Suppressor macrophage treated with lipopolysaccharide for 4 hours (primary cell): ENCODE data around the gene CD4.
A peak's percentile ranks its signal among the peaks of the same experiment; 100 is the strongest.

Experiments
- DNase-seq: peaks from one replicate; pipeline ENCODE4 v3.0.0-alpha.2; 2020

CD4 gene

DNA sequence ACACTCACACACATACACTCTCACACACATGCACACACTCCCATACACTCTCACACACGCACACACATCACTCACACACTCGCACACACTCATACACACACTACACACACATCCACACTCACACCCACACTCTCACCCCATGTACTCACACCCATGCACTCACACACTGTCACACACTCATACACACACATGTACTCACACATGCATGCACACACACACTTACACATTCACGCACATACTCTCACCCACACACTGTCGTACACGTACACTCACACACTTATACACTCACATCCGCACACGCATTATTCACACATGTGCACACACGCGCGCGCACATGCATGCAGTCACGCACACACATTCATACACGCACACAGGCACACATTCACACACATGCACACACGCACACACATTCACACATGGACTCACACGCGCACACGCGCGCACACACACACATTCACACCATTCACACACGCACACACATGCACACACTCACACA is 28.4 kb downstream of the CD4 start:
- DNase-seq, result no peak

DNA sequence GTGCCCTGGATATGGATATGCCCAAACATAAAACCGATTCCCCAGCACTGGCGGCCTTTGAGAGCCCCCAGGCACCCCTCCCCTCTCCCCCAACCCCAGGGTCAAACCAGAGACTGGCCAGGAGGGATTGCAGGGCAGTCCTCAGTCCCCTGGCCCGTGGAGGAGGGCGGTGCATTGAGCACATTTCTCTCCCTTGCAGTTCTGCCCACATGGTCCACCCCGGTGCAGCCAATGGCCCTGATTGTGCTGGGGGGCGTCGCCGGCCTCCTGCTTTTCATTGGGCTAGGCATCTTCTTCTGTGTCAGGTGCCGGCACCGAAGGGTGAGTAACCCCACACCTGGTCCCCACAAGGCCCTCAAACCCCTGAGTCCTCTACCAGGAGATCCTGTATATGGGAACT is 28.9 kb downstream of the CD4 start:
- no peak for DNase-seq

DNA sequence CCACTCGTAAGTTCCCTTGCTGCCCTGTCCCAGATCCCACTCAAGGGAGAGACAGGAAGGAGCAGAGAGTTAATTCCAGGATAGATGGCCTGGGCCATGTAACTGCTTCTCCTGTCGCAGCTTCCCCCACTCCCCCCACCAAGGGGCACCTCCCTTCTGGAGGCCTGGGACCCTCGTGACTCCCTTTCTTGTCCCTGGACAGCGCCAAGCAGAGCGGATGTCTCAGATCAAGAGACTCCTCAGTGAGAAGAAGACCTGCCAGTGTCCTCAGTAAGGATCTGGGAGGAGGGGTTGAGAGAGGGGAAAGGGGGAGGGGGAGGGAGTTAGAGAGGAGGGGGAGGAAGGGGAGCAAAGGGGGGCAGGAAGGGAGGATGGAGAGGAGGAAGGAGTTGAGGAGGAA is 29.3 kb downstream of the CD4 start:
- no peak for DNase-seq

DNA sequence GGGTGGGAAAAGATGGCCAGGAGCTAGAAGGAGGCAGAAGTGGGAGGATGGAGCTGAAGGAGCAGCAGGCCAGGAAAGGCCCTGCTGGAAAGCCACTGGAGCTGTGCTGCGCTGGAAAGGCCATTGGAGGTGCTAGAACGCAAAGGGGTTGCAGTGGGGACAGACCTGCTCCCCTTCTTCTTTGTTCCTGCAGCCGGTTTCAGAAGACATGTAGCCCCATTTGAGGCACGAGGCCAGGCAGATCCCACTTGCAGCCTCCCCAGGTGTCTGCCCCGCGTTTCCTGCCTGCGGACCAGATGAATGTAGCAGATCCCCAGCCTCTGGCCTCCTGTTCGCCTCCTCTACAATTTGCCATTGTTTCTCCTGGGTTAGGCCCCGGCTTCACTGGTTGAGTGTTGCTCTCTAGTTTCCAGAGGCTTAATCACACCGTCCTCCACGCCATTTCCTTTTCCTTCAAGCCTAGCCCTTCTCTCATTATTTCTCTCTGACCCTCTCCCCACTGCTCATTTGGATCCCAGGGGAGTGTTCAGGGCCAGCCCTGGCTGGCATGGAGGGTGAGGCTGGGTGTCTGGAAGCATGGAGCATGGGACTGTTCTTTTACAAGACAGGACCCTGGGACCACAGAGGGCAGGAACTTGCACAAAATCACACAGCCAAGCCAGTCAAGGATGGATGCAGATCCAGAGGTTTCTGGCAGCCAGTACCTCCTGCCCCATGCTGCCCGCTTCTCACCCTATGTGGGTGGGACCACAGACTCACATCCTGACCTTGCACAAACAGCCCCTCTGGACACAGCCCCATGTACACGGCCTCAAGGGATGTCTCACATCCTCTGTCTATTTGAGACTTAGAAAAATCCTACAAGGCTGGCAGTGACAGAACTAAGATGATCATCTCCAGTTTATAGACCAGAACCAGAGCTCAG is 30.0 kb downstream of the CD4 start:
- no peak for DNase-seq

DNA sequence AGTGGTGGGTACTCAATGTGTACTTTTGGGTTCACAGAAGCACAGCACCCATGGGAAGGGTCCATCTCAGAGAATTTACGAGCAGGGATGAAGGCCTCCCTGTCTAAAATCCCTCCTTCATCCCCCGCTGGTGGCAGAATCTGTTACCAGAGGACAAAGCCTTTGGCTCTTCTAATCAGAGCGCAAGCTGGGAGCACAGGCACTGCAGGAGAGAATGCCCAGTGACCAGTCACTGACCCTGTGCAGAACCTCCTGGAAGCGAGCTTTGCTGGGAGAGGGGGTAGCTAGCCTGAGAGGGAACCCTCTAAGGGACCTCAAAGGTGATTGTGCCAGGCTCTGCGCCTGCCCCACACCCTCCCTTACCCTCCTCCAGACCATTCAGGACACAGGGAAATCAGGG is 30.8 kb downstream of the CD4 start:
- no peak for DNase-seq

DNA sequence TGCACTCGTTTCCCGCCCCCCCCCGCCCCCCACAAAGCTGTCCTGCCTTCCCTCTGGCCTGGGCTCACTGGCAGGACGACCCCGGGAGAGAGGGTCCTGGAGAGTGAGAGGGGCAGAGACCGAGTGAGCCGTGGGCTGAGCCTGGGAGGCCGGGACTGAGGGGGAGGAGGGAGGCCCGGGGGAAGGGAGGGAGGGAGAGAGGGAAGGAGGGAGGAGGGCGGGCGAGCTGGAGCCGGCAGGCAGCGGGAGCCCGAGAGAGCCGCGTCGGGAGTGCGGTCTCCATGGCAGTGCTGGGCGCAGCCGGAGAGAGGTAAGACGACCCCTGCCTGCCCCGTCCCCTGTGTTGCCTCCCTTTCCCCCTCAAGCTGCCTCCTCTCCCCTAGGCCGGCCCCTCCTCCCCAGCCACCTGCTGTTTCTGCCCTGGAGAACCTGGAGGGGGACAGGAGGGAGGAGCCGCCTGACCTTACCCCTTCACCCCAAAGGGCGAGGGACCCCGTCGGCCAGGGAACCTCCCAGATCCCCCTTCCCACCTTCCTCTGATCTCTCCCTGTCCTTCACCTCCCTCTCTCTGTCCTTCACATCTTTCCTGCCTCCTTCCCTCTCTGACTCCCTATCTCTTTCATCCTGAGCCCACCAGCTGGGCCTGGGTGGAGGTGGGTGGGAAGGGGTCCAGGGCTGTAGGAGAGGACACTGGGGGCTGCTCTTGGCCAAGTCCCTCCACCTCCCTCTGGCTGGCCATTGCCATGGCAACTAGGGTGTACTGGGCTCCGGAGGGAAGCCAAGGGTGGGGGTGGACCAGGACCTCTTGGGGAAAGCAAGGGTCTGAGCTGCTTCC is 32.5 kb downstream of the CD4 start, which contains the start of gene GPR162:
GPR162 (plus strand) TSS at position 231 of the 835 bp plus-strand sequence. CDS start 2,078 bp downstream, outside the sequence.
- peak; percentile 31 for DNase-seq

DNA sequence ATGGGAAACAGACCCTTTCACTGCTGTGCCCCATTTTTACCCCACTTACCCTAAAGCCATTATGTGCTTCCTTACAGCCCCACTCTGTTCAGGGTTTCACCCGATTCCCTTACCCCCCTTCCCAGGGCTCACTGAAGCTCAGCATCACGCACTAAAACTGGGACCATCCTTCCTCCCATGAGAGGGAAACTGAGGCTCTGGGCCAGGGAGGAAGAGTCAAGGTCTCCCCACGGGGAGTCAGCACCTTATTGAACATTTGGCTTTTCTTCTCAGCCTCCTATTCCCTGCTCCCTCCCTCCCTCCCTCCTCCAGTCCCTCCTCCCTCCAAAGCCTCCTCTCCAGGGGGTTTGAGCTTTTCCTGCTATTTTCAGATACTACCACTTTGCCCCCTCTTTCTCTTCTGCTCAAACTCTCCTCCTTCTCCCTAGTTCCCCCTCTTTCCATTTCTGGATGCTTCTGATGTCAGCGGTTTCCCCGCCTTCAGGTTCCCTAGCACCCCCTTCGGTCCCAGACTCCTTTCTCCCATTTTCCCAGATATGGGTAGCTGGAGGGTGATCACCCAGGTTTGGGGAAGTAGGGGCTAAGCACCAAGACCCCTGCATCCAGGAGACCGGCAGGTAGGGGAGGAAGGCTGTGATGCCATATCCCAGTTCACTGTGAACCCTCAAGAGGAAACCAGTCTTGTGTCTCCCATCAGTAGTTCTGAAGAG is 33.3 kb downstream of the CD4 start:
- DNase-seq, result no peak

DNA sequence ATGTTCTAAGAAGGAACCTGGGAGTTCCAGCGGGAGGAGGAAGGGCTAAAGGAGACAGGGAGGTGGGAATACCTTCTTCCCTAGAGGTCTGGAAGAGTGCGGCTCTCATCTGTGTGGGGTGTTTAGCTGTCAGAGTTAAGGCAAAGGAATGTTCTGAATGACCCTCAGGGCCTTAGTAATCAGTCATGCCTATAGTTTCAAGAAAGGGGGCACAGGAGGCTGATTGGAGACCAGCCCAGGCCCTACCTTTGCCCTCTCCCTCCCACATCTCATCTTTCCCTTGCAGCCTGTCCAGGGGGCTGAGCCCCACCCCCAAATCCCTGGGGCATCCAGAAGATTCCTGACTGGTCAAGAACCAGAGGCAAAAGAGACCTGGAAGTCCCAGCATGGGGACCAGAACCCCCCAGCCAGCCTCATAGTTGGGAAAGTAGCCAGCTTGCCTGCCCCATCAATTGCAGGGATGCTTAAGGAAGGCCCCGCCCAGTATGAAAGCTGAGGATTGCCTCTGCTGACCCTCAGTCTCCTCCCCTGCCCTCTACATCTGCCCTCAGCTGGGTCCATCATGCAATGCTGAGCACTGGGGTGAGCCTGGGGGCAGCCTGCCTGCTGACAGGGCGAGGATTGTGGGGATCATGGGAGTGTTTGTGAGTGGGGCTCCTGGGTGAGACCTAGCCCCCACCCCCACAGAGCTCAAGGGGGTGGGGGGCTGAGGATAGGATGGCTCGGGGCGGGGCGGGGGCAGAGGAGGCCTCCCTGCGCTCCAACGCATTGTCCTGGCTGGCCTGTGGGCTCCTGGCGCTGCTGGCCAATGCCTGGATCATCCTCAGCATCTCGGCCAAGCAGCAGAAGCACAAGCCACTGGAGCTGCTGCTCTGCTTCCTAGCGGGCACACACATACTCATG is 34.1 kb downstream of the CD4 start:
- DNase-seq, result no peak

DNA sequence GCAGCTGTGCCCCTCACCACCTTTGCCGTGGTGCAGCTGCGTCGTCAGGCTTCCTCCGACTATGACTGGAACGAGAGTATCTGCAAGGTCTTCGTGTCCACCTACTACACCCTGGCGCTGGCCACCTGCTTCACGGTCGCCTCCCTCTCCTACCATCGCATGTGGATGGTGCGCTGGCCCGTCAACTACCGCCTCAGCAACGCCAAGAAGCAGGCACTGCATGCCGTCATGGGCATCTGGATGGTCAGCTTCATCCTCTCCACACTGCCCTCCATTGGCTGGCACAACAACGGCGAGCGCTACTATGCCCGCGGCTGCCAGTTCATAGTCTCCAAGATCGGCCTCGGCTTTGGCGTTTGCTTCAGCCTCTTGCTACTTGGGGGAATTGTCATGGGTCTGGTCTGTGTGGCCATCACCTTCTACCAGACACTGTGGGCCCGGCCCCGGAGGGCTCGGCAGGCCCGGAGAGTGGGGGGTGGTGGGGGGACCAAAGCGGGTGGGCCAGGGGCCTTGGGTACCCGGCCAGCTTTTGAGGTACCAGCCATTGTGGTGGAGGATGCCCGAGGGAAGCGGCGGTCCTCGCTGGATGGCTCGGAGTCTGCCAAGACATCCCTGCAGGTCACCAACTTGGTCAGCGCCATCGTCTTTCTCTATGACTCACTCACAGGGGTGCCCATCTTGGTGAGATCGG is 34.9 kb downstream of the CD4 start:
- no peak for DNase-seq

DNA sequence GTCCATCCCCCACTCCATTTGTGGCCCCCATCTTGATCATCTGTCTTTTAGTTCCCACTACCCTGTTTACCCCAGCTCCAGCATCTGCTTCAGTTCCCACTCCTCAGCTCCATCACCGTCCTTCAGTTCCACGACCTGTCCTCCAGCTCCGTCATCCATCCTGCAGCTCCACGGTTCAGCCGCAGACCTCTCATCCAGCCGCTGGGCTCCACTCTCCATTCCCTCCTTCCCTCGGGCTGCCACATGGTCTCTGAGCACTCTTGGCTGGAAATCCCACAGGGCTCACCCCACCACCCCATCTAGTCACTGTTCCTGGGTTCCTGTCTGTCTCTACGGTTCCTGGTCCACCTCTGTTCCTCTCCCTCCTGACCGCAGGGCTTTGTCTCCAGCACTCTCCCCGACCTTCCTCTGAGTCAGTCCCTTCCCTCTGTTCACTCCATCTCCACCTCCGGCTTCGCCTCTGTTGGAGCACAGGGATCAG is 35.6 kb downstream of the CD4 start:
- no peak for DNase-seq

DNA sequence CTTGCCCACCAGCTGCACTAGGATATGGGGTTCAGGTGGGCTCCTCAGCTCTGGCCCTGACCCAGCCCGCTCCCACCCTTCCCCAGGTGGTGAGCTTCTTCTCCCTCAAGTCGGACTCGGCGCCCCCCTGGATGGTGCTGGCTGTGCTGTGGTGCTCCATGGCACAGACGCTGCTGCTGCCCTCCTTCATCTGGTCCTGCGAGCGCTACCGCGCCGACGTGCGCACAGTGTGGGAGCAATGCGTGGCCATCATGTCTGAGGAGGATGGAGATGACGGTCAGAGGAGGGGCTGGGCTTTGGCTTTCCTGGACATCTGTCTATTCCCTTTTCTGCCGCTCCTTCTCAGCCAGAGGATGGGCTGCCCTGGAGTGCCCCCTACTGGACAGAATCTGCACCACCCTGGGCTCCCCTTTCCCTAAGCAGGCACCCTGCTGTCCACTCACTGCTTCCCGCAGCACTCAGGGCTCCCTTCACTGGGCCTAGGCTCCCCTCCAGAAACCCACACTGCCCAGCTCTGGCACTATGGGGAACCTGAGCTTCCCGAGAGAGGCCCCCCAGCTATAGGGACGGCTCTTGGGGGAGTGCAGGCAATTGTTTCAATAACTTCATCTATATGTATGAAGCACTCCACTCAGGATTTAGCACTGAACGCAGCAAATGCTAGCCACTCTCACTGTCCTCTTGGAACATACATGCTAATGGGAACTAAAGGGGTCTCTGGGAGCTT is 36.2 kb downstream of the CD4 start:
- peak; percentile 92 for DNase-seq

DNA sequence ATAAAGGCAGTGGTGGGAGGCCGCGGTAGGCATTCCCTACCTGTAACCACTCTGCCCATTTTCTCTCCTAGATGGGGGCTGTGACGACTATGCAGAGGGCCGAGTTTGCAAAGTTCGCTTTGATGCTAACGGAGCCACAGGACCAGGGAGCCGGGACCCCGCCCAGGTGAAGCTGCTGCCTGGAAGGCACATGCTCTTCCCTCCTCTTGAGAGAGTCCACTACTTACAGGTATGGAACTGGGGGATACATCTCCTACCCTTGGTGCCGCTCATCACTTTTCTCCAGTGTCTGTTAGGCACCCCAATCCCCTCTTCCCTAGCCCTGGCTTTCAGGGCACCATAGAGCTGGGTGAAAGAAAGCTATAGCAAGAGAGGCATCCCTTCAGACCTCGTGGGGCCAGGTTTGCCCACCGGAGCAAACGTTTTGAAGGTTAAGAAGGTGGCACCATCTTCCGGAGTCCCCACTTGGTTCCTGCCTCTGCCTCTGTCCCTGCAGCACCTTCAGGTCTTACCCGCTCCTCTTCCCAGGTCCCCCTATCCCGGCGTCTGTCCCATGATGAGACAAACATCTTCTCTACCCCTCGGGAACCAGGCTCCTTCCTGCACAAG is 36.9 kb downstream of the CD4 start:
- DNase-seq, result no peak

DNA sequence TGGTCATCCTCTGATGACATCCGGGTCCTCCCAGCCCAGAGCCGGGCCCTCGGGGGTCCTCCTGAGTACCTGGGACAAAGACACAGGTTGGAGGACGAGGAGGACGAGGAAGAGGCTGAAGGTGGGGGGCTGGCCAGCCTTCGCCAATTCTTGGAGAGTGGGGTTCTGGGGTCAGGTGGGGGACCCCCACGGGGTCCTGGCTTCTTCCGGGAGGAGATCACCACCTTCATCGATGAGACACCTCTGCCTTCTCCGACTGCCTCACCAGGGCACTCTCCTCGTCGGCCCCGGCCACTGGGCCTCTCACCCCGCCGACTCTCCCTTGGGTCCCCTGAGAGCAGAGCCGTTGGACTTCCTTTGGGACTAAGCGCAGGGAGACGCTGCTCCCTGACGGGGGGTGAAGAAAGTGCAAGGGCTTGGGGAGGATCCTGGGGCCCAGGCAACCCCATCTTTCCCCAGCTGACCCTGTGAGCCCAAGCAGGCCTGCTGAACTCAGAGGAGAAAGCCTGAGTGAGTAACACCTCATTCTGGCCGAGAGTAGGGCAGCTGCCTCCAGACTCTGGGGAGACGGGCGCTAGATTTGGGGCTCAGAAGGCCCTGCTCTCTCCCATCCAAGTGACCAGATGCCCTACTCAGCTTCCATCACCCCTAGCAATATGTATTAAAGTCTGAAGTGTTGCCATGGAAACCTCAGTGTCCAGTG is 37.6 kb downstream of the CD4 start:
- no peak for DNase-seq

DNA sequence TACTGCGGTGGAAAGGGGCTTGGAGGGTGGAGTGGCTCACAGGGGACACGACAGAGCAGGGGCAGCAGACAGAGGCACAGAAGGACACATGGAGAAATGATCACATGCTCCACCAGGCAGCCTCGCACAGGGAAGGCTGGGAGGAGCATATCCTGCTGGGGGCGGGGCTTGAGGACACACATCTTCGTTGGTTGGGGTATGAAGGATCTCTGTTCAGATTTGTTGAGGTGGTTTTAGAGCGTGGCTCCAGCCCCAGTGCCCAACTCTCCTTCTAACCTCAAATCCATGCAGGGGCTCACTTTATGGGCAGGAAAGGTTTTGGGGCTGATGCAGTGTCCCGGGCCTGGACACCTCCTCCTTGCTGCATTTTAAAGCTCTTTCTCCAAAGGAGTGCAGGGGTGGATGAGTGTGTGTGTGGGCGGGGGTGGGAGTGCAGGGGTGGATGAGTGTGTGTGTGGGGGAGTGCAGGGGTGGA is 38.1 kb downstream of the CD4 start:
- peak; percentile 55 for DNase-seq

DNA sequence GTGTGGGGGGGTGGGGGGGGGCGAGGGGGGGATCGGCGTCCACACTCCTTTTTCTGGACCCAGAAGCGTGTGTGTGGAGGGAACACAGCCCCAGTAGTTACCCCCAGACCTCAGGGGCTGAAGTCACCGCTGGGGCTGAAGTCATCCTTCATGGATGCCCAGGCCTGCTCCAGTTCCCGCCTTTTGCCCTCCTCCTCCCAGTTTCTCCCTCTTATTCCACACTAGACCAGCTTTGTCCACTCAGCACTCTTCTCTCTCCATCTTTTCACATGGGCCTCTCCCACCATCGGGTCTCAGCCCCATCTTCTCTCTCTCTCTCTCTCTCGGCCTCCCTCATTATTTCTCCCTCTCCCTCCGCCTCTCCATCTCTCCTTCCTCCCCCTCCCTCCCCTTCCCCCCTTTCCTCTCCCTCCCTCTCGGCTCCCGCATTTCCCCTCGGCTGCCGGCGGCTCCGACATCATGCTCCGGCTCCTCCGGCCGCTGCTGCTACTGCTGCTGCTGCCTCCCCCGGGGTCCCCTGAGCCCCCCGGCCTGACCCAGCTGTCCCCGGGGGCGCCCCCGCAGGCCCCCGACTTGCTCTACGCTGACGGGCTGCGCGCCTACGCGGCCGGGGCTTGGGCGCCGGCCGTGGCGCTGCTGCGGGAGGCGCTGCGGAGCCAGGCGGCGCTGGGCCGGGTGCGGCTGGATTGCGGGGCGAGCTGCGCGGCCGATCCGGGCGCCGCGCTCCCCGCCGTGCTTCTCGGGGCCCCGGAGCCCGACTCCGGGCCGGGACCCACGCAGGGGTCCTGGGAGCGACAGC is 38.9 kb downstream of the CD4 start, which contains the start of gene P3H3:
P3H3 (plus strand) TSS at position 426 of the 799 bp plus-strand sequence; CDS start at position 460, 34 bp downstream.
- DNase-seq, result no peak

DNA sequence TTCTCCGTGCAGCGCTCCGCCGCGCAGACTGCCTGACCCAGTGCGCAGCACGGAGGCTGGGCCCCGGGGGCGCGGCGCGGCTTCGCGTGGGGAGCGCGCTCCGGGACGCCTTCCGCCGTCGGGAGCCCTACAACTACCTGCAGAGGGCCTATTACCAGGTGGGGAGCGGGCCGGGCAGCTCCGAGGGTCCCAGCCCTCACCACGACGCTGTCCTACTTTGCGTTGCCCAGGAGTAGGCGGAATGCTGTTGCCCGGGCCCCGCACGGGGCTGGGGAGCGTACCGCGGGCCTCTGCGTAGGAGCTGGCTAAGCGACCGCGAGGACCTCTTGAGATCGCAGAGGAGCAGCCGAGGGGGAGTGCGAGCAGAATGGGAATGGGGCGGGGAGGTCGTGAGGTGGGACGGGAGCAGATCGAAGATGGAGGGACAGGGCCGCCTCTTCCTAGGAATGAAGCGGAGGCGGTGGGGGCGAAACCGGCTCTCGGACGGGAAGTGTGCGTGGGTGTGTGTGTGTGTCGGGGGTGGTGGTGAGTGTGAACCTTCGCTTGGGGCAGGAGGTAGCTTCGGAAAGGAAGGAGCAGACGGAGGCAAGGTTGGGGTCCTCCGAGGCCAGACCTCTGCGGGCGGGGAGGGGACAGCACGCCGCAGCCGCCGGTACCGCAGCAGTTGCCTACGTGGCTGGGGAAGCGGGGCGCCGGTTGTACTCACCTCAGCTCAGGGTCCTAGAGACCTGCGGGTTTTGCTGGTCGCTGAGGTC is 39.6 kb downstream of the CD4 start:
- DNase-seq, result peak; percentile 18

DNA sequence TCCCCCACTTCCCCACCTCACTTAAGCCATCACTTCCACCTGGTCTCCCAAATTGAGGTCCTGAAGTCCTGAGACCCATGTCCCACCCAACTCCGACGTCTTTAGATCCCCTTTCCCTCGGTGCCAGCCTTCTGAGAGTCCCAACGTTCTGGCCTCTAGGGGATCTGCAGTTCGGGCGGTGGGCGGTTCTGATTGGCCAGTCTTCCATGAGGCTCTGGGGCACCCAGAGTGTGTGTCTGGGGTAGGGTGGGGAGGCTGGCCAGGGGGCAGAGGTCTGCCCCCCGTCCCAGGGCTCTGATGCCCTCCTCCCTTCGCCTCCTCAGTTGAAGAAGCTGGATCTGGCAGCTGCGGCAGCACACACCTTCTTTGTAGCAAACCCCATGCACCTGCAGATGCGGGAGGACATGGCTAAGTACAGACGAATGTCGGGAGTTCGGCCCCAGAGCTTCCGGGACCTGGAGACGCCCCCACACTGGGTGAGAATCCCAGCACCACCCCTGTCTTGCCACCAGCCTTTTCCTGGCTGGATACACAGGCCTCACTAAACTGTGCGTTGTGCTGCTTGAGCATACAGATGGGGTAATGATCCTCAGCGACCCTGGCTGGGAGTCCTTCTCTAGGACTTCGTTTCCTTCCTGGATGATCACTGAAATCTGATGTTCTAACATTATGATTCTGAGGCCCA is 40.4 kb downstream of the CD4 start:
- no peak for DNase-seq
